Keratinocyte (primary cell): ENCODE results near the gene INSR.

ENCODE experiments used
- CTCF ChIP-seq, 3 experiments: IDR thresholded peaks in 1 of 3; conservative IDR thresholded peaks in 1 of 3; optimal IDR thresholded peaks in 1 of 3; 2 replicates in 2 of 3; 3 replicates in 1 of 3; pipeline versions ENCODE3 to v1.5.1; 2011; ENCODE audit warnings: low read length in 3 of 3, mild to moderate bottlenecking in 3 of 3, moderate library complexity in 2 of 3, control low read depth in 1 of 3, inconsistent platforms in 1 of 3; ENCODE audit not compliant: insufficient read depth in 2 of 3; ENCODE audit errors: extremely low read depth in 1 of 3
- EZH2 ChIP-seq: IDR thresholded peaks from one replicate; pipeline ENCODE4 v1.6.1; 2012; ENCODE audit warnings: inconsistent platforms, mild to moderate bottlenecking, low read length, moderate library complexity

GRCh38 chr19:7226739-7227138, 67.5 kb downstream of the INSR start:
- TF ChIP-seq CTCF (optimal IDR thresholded peaks at IDR 0.05 in 1 of 3, IDR thresholded peaks at IDR 0.05 in 1 of 3, conservative IDR thresholded peaks at IDR 0.05 in 1 of 3; ENCODE audit: extremely low read depth in 1 of 3, insufficient read depth in 2 of 3, low read length in 3 of 3), result no peak
- TF ChIP-seq EZH2, result no peak
